ENCODE measurements around the gene CAMTA1. TPM values are rescaled to one million over a fixed set of nuclear protein-coding genes. Genes with fewer than 3 reads are reported as not detected.

Gene CAMTA1
- polyA plus RNA-seq, 1 donor from 2014 or later = 162 TPM

- no peaks in the 10 kb centered on the region for H4K20me1 ChIP-seq (ENCODE audit: insufficient read depth)
- H3K9me2 ChIP-seq (ENCODE audit: insufficient read depth, low read length) = no peaks in the 10 kb centered on the region
- H3K9ac ChIP-seq (ENCODE audit: low read length) = no peak overlapping the region
- no peak overlapping the region for H3K4me3 ChIP-seq (ENCODE audit: low read length)
- no peaks in the 10 kb centered on the region for H3K79me2 ChIP-seq (replicated peaks; ENCODE audit: insufficient read depth, low read length)
- TF ChIP-seq REST (IDR thresholded peaks at IDR 0.05; ENCODE audit: borderline replicate concordance) (no peak), SMC3 (conservative IDR thresholded peaks at IDR 0.05; ENCODE audit: poor library complexity) (no peak), RAD21 (conservative IDR thresholded peaks at IDR 0.05) (no peak), CTCF (IDR thresholded peaks at IDR 0.05; ENCODE audit: poor library complexity, severe bottlenecking) (no peak), TAF1 (IDR thresholded peaks at IDR 0.05; ENCODE audit: low read depth) (no peak), EZH2 (IDR thresholded peaks at IDR 0.05; ENCODE audit: borderline replicate concordance, insufficient read depth, low read length, poor library complexity, severe bottlenecking) (no peak), POLR2AphosphoS5 (IDR thresholded peaks at IDR 0.05) (no peak), EP300 (conservative IDR thresholded peaks at IDR 0.05; ENCODE audit: poor library complexity, severe bottlenecking) (no peak), MXI1 (conservative IDR thresholded peaks at IDR 0.05; ENCODE audit: poor library complexity, severe bottlenecking) (no peak)
- no peak overlapping the region for H3K27ac ChIP-seq (ENCODE audit: low read length)
- H3K4me2 ChIP-seq (ENCODE audit: low read length) = no peak overlapping the region
- H2AFZ ChIP-seq (ENCODE audit: low read depth, low read length) = no peak overlapping the region
- H3K36me3 ChIP-seq (ENCODE audit: insufficient read depth, low read length) = no peaks in the 10 kb centered on the region
- no peaks in the 10 kb centered on the region for H3K27me3 ChIP-seq (ENCODE audit: insufficient read depth, low read depth, low read length)
- no peaks in the 10 kb centered on the region for H3F3A ChIP-seq (ENCODE audit: insufficient read depth, low read length, poor library complexity, severe bottlenecking)
- no peaks in the 10 kb centered on the region for H3K9me3 ChIP-seq (ENCODE audit: low read length)
Observed at GRCh38 chr1:7591565-7591964, 806.3 kb downstream of the CAMTA1 start.

GRCh38 chr1:7592120-7592798, 807.0 kb downstream of the CAMTA1 start:
- H3K9ac ChIP-seq (ENCODE audit: low read length) = no peak overlapping the region
- H3K27me3 ChIP-seq (ENCODE audit: insufficient read depth, low read depth, low read length) = no peaks in the 10 kb centered on the region
- H2AFZ ChIP-seq (ENCODE audit: low read depth, low read length) = no peak overlapping the region
- no peaks in the 10 kb centered on the region for H3K79me2 ChIP-seq (replicated peaks; ENCODE audit: insufficient read depth, low read length)
- no peaks in the 10 kb centered on the region for H3K36me3 ChIP-seq (ENCODE audit: insufficient read depth, low read length)
- H3K9me2 ChIP-seq (ENCODE audit: insufficient read depth, low read length) = no peaks in the 10 kb centered on the region
- TF ChIP-seq TAF1 (IDR thresholded peaks at IDR 0.05; ENCODE audit: low read depth) = no peak
- TF ChIP-seq EZH2 (IDR thresholded peaks at IDR 0.05; ENCODE audit: borderline replicate concordance, insufficient read depth, low read length, poor library complexity, severe bottlenecking) = no peak
- TF ChIP-seq REST (IDR thresholded peaks at IDR 0.05; ENCODE audit: borderline replicate concordance) = no peak
- TF ChIP-seq RAD21 (conservative IDR thresholded peaks at IDR 0.05) = no peak
- TF ChIP-seq CTCF (IDR thresholded peaks at IDR 0.05; ENCODE audit: poor library complexity, severe bottlenecking) = no peak
- TF ChIP-seq SMC3 (conservative IDR thresholded peaks at IDR 0.05; ENCODE audit: poor library complexity) = no peak
- TF ChIP-seq POLR2AphosphoS5 (IDR thresholded peaks at IDR 0.05) = no peak
- TF ChIP-seq MXI1 (conservative IDR thresholded peaks at IDR 0.05; ENCODE audit: poor library complexity, severe bottlenecking) = no peak
- TF ChIP-seq EP300 (conservative IDR thresholded peaks at IDR 0.05; ENCODE audit: poor library complexity, severe bottlenecking) = no peak
- H3F3A ChIP-seq (ENCODE audit: insufficient read depth, low read length, poor library complexity, severe bottlenecking) = no peaks in the 10 kb centered on the region
- H3K4me2 ChIP-seq (ENCODE audit: low read length) = no peak overlapping the region
- no peaks in the 10 kb centered on the region for H4K20me1 ChIP-seq (ENCODE audit: insufficient read depth)
- no peaks in the 10 kb centered on the region for H3K9me3 ChIP-seq (ENCODE audit: low read length)
- no peak overlapping the region for H3K4me3 ChIP-seq (ENCODE audit: low read length)
- H3K27ac ChIP-seq (ENCODE audit: low read length) = no peak overlapping the region

All from neural cell (in vitro differentiated cells).